Measurements from ENCODE around the gene PTGFRN.

The PTGFRN gene

DNA sequence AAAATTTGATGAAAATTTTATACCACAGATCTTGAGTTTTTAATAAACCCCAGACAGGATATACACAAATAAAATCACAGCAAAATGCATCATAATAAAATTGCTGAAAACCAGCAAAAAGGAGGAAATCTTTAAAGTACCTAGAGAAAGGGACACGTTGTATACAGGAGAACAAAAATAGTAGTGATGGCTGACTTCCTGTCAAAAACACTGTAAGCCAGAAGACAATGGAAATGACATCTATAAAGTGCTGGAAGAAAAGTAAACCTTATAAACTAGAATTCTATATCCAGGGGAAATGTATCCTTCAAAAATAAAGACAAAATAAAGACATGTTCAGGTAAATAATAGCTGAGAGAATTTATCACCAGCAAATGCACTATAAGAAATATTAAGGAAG lies 14.6 kb upstream of the PTGFRN start:
- Histone ChIP-seq H3K4me3 (replicated peaks; ENCODE audit: low read depth, low read length) (no peak overlapping the region), H3K27me3 (replicated peaks; ENCODE audit: control insufficient read depth, insufficient read depth, low read length) (no peaks in the 10 kb centered on the region; the same call in 1 of the 2 replicates), H3K36me3 (ENCODE audit: control insufficient read depth, insufficient read depth, low read length) (no peaks in the 10 kb centered on the region)
- TF ChIP-seq, protein P1, sequence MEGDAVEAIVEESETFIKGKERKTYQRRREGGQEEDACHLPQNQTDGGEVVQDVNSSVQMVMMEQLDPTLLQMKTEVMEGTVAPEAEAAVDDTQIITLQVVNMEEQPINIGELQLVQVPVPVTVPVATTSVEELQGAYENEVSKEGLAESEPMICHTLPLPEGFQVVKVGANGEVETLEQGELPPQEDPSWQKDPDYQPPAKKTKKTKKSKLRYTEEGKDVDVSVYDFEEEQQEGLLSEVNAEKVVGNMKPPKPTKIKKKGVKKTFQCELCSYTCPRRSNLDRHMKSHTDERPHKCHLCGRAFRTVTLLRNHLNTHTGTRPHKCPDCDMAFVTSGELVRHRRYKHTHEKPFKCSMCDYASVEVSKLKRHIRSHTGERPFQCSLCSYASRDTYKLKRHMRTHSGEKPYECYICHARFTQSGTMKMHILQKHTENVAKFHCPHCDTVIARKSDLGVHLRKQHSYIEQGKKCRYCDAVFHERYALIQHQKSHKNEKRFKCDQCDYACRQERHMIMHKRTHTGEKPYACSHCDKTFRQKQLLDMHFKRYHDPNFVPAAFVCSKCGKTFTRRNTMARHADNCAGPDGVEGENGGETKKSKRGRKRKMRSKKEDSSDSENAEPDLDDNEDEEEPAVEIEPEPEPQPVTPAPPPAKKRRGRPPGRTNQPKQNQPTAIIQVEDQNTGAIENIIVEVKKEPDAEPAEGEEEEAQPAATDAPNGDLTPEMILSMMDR (IDR thresholded peaks at IDR 0.05; ENCODE audit: insufficient read depth, low read length, poor library complexity, severe bottlenecking) = no peak
- no peak for DNase-seq (ENCODE audit: extremely low read depth, insufficient read length)

DNA sequence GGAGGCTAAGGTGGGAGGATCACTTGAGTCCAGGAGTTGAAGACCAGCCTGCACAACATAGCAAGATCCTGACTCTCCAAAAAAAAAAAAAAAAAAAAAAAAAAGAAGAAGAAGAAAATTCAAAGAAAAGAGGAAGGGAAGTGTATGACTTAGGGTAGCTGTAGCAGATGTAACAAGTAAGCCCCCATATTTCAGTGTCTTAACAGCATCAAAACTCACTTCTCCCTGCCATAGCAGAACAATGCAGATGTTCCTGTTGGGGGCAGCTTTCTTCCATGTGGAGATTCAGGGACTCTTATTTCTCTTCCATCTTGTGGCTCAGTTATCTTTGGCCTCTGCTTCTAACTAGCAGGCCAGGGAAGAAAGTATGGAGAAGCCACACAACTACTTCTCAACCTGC lies 10.2 kb upstream of the PTGFRN start:
- TF ChIP-seq, protein P1 (IDR thresholded peaks at IDR 0.05; ENCODE audit: insufficient read depth, low read length, poor library complexity, severe bottlenecking) = no peak
- Histone ChIP-seq H3K27me3 (replicated peaks; ENCODE audit: control insufficient read depth, insufficient read depth, low read length) (no peaks in the 10 kb centered on the region; the same call in 1 of the 2 replicates), H3K36me3 (ENCODE audit: control insufficient read depth, insufficient read depth, low read length) (no peaks in the 10 kb centered on the region), H3K4me3 (replicated peaks; ENCODE audit: low read depth, low read length) (no peak overlapping the region)
- DNase-seq (ENCODE audit: extremely low read depth, insufficient read length) = no peak

DNA sequence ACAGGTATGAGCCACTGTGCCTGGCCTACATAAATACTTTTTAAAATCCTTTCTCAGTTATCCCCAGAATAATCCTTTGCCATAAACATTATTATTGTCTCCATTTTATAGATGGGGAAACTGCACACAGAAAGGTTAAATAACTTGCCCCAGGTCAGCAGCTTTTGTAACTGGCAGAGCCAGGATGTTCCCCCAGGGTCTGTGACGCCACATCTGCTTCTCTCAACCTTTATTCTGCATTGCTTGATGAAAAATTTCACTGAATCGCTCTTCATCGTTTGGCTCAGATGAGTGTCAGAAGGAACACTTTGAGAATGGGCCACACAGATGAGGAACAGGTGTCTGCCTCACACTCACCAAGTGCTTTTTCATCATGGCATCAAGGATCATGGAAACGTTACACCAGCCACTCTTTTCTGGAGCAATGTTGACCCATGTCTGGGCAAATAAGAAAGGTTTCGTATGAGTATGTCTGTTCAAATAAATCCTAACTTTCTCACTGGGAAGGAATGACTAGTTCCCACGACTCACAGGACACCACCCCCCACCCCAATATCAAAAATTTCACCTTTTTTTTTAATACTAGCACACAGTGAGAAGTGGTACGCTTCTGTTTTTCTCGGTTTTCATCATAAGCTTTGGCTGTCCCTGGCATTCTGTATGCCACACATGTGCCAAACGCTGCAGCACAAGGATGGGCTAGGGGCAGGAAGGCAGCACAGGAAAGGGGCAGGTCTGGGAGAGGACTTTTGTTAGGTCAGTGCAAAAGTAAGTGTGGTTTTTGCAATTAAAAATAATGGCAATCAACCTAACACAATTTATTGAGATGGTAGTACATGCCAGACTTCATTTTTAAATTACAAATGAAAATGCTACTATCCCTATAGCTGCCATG lies 9.0 kb upstream of the PTGFRN start:
- TF ChIP-seq, protein P1 (IDR thresholded peaks at IDR 0.05; ENCODE audit: insufficient read depth, low read length, poor library complexity, severe bottlenecking) = no peak
- no peaks in the 10 kb centered on the region; the same call in none of the 2 replicates for H3K27me3 ChIP-seq (replicated peaks; ENCODE audit: control insufficient read depth, insufficient read depth, low read length)
- no peak overlapping the region for H3K4me3 ChIP-seq (replicated peaks; ENCODE audit: low read depth, low read length)
- no peak for DNase-seq (ENCODE audit: extremely low read depth, insufficient read length)
- H3K36me3 ChIP-seq (ENCODE audit: control insufficient read depth, insufficient read depth, low read length) = no peaks in the 10 kb centered on the region

GRCh38 chr1:116902027-116902426 lies 7.7 kb upstream of the PTGFRN start:
- TF ChIP-seq, protein P1 (IDR thresholded peaks at IDR 0.05; ENCODE audit: insufficient read depth, low read length, poor library complexity, severe bottlenecking) = no peak
- Histone ChIP-seq H3K27me3 (replicated peaks; ENCODE audit: control insufficient read depth, insufficient read depth, low read length) (no peaks in the 10 kb centered on the region; the same call in none of the 2 replicates), H3K36me3 (ENCODE audit: control insufficient read depth, insufficient read depth, low read length) (no peaks in the 10 kb centered on the region), H3K4me3 (replicated peaks; ENCODE audit: low read depth, low read length) (no peak overlapping the region)
- DNase-seq (ENCODE audit: extremely low read depth, insufficient read length) = no peak

GRCh38 chr1:116902723-116903383 lies 6.9 kb upstream of the PTGFRN start:
- DNase-seq (ENCODE audit: extremely low read depth, insufficient read length) = no peak
- no peaks in the 10 kb centered on the region for H3K36me3 ChIP-seq (ENCODE audit: control insufficient read depth, insufficient read depth, low read length)
- TF ChIP-seq, protein P1 (IDR thresholded peaks at IDR 0.05; ENCODE audit: insufficient read depth, low read length, poor library complexity, severe bottlenecking) = no peak
- H3K4me3 ChIP-seq (replicated peaks; ENCODE audit: low read depth, low read length) = no peak overlapping the region
- H3K27me3 ChIP-seq (replicated peaks; ENCODE audit: control insufficient read depth, insufficient read depth, low read length) = no peaks in the 10 kb centered on the region; the same call in none of the 2 replicates
